HUDEP-2 (cell line): ENCODE measurements around the gene LINC01488.

Source experiments
- DNase-seq, 76 experiments: peaks; one replicate each; lab custom pipeline; 2025; ENCODE audit not compliant: unreplicated experiment in 76 of 76; lab: John Stamatoyannopoulos, UW

LINC01488 gene

GRCh38 chr11:69481393-69481844 is at the start of gene LINC01488:
TSS of gene LINC01488 (plus strand) at chr11:69481663.
- DNase-seq: no peak

- DNase-seq: no peak
Observed at GRCh38 chr11:69431893-69432738, 49.3 kb upstream of the LINC01488 start.

GRCh38 chr11:69433741-69434140 is 47.7 kb upstream of the LINC01488 start:
- DNase-seq: no peak

- no peak for DNase-seq
Observed at GRCh38 chr11:69434471-69434931, 47.0 kb upstream of the LINC01488 start.

GRCh38 chr11:69435161-69435986 is 46.1 kb upstream of the LINC01488 start:
- DNase-seq: no peak

- no peak for DNase-seq
Observed at GRCh38 chr11:69436041-69436982, 45.2 kb upstream of the LINC01488 start.

- DNase-seq: no peak
Observed at GRCh38 chr11:69437001-69437875, 44.2 kb upstream of the LINC01488 start.

- no peak for DNase-seq
Observed at GRCh38 chr11:69437876-69438205, 43.6 kb upstream of the LINC01488 start.

- no peak for DNase-seq
Observed at GRCh38 chr11:69438286-69438920, 43.1 kb upstream of the LINC01488 start.

GRCh38 chr11:69439127-69439526 is 42.3 kb upstream of the LINC01488 start:
- no peak for DNase-seq

GRCh38 chr11:69439651-69440464 is 41.6 kb upstream of the LINC01488 start:
- DNase-seq: no peak

- no peak for DNase-seq
Observed at GRCh38 chr11:69440876-69441275, 40.6 kb upstream of the LINC01488 start.

- peak in 31 of 76 experiments; percentile 5 to 54 (median 21) for DNase-seq
Observed at GRCh38 chr11:69442012-69442806, 39.3 kb upstream of the LINC01488 start.

- peak in 32 of 76 experiments; percentile 8 to 75 (median 47) for DNase-seq
Observed at GRCh38 chr11:69442807-69443137, 38.7 kb upstream of the LINC01488 start.

GRCh38 chr11:69443138-69443967 is 38.1 kb upstream of the LINC01488 start:
- peak in 73 of 76 experiments; percentile 55 to 95 (median 90) for DNase-seq

- peak in 1 of 76 experiments; percentile 23 for DNase-seq
Observed at GRCh38 chr11:69443968-69444364, 37.5 kb upstream of the LINC01488 start.
